HG02763 (cell line): ENCODE measurements around the gene TECTA.
"Not testable (repeated sequence)": the region's sequence is repeated elsewhere in the genome, so short reads cannot be mapped to it uniquely, and the experiment has no call there.

Source experiments
- ATAC-seq: cut with Tn5 transposase; IDR thresholded peaks from one replicate; pipeline ENCODE4 v1.9.1; 2021; ENCODE audit warnings: mild to moderate bottlenecking, moderate library complexity; ENCODE audit not compliant: unreplicated experiment

Gene TECTA

DNA sequence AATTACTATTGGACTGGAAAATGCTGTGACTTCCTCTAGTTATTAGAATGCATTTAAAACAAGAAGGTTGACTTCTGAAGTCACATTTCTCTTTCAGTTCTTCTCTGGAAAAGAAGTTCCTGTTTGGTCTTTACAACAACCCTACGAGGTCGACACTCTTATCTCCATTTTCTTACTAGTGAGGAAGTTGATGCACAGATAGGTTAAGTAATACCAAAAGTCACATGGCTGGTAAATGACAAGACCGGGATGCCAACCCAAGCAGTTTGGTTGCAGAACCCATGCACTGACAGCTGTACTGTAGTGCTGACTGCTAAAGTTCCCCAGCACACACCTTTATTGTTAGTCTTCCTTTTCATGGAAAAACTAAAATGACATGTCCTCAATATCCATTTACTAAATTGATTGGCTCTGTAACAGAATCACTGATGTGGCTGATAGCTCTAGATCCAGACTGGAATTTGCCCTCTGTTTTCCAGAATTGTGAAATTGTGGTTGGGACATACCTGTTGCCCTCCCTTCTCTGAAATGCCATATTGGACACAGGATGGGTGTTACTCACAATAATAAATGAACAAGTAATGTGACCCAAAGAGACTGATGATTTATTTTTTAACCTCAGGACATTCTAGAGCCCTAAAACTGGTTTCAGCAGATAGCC, 9.4 kb upstream of the TECTA start:
- no peak for ATAC-seq

GRCh38 chr11:121095561-121095960, 5.5 kb upstream of the TECTA start:
- ATAC-seq = no peak

- no peak for ATAC-seq
Measured at GRCh38 chr11:121099364-121099763, 1.7 kb upstream of the TECTA start.

GRCh38 chr11:121099885-121100284, 1.2 kb upstream of the TECTA start:
- ATAC-seq = no peak

- no peak for ATAC-seq
Measured at GRCh38 chr11:121104312-121104762, 3.3 kb downstream of the TECTA start.

DNA sequence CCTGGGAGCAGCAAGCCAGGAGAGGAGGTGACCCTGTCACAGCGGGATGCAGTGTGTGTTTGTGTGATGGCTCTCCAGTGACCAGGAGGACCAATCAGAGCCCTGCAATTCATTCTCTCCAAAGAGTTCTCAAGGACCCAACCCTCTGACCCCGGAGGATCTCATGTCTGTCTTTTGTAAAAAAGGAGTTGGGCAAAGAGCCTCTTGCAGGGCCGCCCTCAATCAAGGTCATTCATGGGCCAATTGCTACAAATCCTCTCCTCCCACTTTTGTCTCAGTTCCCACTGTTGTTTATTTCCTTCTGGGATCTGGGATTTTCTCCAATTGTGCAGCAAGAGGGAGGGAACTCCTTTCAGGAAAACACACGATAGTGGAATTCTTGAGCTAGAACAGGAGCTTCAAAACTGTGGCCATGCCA, 4.0 kb downstream of the TECTA start:
- ATAC-seq = no peak

DNA sequence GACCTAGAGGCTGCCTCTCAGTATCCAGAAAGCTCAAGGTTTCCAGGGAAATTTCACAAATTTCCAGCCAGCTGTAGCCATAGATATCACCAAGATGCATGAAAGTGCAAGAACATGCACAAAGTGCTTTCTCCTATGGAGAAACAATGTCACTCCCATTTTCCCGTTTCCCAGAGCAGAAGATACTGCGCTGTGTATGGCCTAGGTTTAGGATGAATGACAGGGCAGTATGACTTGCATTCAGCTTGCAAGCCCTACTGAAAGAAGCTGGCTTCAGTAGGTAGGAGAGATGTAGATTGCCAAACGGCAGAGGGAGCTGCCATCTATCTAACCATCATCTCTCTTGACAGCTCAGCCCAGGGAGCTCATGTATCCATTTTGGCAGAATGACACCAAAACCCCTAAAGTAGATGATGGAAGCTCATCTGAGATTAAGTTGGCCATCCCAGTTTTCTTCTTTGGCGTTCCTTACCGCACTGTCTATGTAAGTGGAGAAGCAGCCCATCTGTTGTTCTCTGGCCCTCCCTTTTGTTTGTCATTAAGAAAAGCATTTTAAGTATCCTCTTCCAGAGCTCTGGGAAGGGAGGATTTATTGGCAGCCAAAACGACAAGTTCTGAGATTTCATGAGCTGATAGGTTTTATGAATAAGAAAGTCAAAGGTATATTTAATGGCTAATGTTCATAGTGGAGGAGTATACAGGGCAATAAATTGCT, 4.6 kb downstream of the TECTA start:
- ATAC-seq = no peak

- no peak for ATAC-seq
Measured at GRCh38 chr11:121106812-121107211, 5.8 kb downstream of the TECTA start.

GRCh38 chr11:121108413-121108812, 7.4 kb downstream of the TECTA start:
- ATAC-seq = no peak

GRCh38 chr11:121109471-121109870, 8.4 kb downstream of the TECTA start:
- no peak for ATAC-seq

DNA sequence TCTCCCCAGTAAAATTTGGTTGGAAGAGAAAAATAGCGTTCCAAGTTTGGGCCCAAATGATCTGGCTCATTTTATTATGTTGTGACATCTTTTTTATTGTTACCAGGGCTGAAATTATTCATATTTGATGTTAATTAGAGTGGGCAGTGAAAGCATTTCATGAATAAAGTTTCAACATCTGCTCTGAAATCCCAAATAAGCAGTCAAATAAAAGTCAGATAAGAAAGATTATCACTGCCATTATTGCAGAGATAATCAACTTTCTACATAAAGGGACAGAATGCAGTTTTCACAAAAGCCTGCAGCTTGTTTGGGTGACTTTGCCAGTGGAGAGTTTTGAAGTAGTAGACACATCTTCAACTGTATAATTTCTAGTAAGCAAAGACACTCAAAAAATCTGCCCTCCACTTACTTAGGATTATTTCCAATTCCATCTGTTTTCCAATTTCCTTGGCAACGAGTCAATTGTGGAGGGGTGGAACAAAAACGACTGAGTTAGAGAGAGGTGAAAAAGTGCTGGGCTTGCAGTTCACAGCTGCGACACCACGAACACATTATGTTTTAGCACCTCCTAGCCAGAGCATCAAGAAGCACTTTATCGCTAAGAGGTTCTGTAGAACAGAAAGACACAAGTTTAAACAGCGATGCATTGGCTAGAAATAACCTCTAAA, 9.0 kb downstream of the TECTA start:
- no peak for ATAC-seq

GRCh38 chr11:121110871-121111724, 10.1 kb downstream of the TECTA start:
- no peak for ATAC-seq

DNA sequence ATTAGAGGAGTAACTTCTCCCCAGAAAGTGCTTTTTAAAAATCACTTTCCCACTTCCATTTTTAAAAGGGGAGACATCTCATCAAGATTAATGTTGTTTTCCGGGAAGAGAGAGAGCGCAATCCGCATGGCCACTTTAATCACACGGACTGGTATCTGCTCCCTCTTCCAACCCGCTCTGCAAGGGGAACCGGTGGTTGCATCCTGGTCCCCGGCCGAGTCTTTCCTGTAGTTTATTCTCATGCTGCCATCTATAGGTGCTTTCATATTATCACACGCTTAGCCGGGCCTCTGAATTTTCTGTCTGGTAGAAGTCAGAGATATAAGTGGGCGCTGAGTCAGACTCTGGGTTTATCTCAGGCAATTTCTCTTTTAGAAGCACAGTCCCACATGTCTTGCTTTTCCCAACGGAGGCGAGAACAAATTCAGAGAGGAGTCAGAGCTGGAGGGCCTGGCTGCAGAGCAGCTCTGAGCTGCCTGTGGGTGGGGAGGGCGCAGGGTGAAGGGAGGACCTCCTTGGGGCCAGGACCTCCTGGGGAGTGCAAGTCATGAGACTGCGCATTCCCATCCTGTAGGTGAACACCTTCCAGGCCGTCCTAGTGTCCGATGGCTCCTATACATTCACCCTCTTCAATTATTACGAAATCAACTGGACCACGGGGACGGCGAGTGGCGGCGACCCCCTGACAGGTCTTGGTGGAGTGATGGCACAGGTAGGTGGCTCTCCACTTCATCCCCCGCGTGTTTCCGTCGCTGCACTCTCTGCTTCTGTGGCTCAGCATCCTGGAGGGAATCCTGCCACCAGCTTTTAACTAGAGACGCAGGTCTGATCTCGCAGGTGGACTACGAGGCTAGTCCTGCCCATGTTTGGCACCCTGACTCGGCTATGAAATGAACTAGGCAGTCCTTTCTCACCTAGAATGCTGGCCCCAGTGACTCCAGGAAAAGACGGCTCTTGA, 11.7 kb downstream of the TECTA start:
- no peak for ATAC-seq

DNA sequence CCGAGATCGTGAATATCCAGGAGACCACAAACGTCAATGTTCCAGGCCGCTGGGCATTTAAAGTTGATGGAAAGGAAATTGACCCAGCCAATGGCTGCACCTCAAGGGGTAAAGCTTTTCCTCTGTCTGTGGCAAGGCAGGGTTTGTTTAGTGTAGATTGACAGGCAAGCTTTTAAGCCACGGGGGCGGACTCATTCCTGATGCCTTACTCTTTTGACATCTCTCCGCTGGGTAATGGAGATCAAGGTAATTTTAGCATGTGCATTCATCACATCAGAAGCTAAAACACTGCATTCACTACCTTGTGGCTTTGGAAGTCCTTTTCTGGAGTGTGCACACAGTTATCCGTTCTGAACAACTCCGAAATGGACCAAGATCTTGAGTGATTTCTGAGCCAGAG, 12.6 kb downstream of the TECTA start:
- no peak for ATAC-seq

DNA sequence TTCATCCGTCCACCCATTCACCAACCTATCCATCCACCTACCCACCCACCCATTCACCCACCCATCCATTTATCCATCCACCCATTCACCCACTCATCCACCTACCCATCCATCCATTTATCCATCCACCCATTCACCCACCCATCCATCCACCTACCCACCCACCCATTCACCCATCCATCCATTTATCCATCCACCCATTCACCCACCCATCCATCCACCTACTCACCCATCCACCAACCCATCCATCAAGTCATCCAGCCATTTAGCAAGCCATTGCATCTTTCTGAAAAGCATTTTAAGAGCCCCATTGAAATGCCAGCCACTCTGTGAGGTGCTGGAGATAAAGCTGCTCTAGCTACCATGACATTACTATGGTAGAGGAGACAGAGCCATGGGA, 14.0 kb downstream of the TECTA start:
- ATAC-seq = not testable (repeated sequence)

GRCh38 chr11:121117788-121118187, 16.7 kb downstream of the TECTA start:
- ATAC-seq = no peak

DNA sequence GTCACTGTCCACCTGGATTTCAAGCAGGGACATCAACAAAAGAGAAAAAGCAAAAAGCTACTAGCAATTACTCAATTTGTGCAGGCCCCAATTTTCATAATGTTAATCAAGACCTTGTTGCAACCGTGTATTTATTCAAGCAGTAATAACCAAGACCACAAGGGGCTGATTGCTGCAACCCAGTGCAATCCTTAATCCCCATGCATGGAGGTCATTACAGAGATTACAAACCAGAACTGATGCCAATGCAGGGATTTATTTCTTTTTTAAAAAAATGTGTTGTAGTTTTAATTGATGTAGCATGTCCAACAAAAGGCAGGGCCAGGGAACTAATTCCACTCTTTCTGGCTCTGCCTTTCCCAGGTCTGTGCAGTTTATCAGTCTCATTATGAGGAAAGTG, 18.4 kb downstream of the TECTA start:
- ATAC-seq = no peak

GRCh38 chr11:121122328-121122727, 21.3 kb downstream of the TECTA start:
- no peak for ATAC-seq

GRCh38 chr11:121123496-121124069, 22.5 kb downstream of the TECTA start:
- ATAC-seq = no peak

GRCh38 chr11:121127809-121128208, 26.8 kb downstream of the TECTA start:
- ATAC-seq = no peak
